Suprapubic skin (tissue), 4 donors: ENCODE measurements around the gene IL24.

Experiments used
- EP300 ChIP-seq: sonication (generic); formaldehyde crosslinking; IDR thresholded peaks from one replicate; pipeline ENCODE4 v1.6.1; 2017; ENCODE audit warnings: antibody characterized with exemption
- POLR2A ChIP-seq, 2 donors: fragments of 450-650 bp; IDR thresholded peaks; one replicate each; pipeline ENCODE4 v1.6.1; 2017; ENCODE audit warnings: antibody characterized with exemption in 2 of 2, mild to moderate bottlenecking in 2 of 2, moderate library complexity in 2 of 2
- POLR2AphosphoS5 ChIP-seq, 3 donors: sonication (generic); formaldehyde crosslinking; IDR thresholded peaks; one replicate each; pipeline ENCODE4 v1.6.1; 2017; ENCODE audit warnings: antibody characterized with exemption in 3 of 3
- TF ChIP-seq, protein P1 (sequence below), 2 donors: fragments of 200-600 bp in 1 of 2; fragments of 450-650 bp in 1 of 2; sonication (generic) in 1 of 2; IDR thresholded peaks; one replicate each; pipeline ENCODE4 v1.5.1; 2016 to 2019; ENCODE audit warnings: antibody characterized with exemption in 2 of 2, mild to moderate bottlenecking in 1 of 2, moderate library complexity in 1 of 2

DNA sequence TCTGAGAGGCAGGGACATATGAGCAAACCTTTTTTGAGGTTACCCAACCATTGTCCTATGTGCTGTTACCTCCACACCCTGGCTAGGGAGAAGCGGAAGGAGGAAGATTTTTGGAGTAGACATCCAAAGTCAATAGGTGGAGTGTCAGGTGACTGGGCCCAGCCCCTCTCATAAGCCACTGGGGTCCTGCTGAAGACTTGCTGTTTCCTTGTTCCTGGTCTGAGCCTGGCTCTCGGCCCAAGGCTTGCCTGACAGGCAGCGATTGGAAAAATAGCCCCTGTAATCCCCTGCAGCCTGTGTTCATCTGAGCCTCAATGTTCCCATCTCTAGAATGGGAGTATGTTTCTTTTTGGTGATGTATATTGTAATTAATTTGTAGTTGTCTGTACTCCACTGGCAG lies 55.9 kb downstream of the IL24 start:
- TF ChIP-seq, protein P1, sequence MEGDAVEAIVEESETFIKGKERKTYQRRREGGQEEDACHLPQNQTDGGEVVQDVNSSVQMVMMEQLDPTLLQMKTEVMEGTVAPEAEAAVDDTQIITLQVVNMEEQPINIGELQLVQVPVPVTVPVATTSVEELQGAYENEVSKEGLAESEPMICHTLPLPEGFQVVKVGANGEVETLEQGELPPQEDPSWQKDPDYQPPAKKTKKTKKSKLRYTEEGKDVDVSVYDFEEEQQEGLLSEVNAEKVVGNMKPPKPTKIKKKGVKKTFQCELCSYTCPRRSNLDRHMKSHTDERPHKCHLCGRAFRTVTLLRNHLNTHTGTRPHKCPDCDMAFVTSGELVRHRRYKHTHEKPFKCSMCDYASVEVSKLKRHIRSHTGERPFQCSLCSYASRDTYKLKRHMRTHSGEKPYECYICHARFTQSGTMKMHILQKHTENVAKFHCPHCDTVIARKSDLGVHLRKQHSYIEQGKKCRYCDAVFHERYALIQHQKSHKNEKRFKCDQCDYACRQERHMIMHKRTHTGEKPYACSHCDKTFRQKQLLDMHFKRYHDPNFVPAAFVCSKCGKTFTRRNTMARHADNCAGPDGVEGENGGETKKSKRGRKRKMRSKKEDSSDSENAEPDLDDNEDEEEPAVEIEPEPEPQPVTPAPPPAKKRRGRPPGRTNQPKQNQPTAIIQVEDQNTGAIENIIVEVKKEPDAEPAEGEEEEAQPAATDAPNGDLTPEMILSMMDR (IDR thresholded peaks at IDR 0.05): no peak
- TF ChIP-seq POLR2AphosphoS5 (IDR thresholded peaks at IDR 0.05): no peak
- TF ChIP-seq POLR2A (IDR thresholded peaks at IDR 0.05): no peak
- no peak for TF ChIP-seq EP300
